ENCODE measurements around the gene SGTB. TPM values are rescaled to one million over a fixed set of nuclear protein-coding genes. Genes with fewer than 3 reads are reported as not detected.

Gene SGTB
- total and polyA plus RNA-seq, 2 experiments from 2014 or later, result 8.0 to 12.5 TPM

GRCh38 chr5:65702036-65702435 lies 19.9 kb downstream of the SGTB start:
- Histone ChIP-seq H3K27ac (ENCODE audit: low read depth) (no peak overlapping the region), H3K4me3 (no peak overlapping the region), H3F3A (replicated peaks; ENCODE audit: low read depth) (no peaks in the 10 kb centered on the region), H3K4me2 (no peak overlapping the region), H3K9me2 (ENCODE audit: insufficient read depth) (no peaks in the 10 kb centered on the region), H4K20me1 (replicated peaks; ENCODE audit: insufficient read depth) (no peaks in the 10 kb centered on the region), H3K4me1 (ENCODE audit: insufficient read depth) (no peaks in the 10 kb centered on the region), H3K27me3 (ENCODE audit: insufficient read depth) (no peaks in the 10 kb centered on the region), H3K79me2 (replicated peaks; ENCODE audit: insufficient read depth) (no peaks in the 10 kb centered on the region), H3K36me3 (ENCODE audit: insufficient read depth) (0 out of 2 replicates have a peak, but pooled peaks cover 4% of the 10 kb centered on the region), H2AFZ (no peak overlapping the region)
- H3K27ac Mint-ChIP-seq, result no peak overlapping the region
- no peaks in the 10 kb centered on the region for H3K9me3 Mint-ChIP-seq
- TF ChIP-seq NANOG (IDR thresholded peaks at IDR 0.05; ENCODE audit: borderline replicate concordance) (no peak), ZNF331 (CRISPR knock-in tag; IDR thresholded peaks at IDR 0.05; ENCODE audit: low read depth) (no peak), EZH2 (IDR thresholded peaks at IDR 0.05; ENCODE audit: low read depth, unreplicated experiment) (no peak), ZNF462 (CRISPR knock-in tag; IDR thresholded peaks at IDR 0.05) (no peak), POLR2AphosphoS5 (IDR thresholded peaks at IDR 0.05; ENCODE audit: low read depth) (no peak), EZH2phosphoT487 (IDR thresholded peaks at IDR 0.05; ENCODE audit: unreplicated experiment) (no peak), JUNB (IDR thresholded peaks at IDR 0.05; ENCODE audit: unreplicated experiment) (no peak), CREB1 (CRISPR knock-in tag; IDR thresholded peaks at IDR 0.05; ENCODE audit: low read depth) (no peak), REST (IDR thresholded peaks at IDR 0.05; ENCODE audit: unreplicated experiment) (no peak), STAT1 (IDR thresholded peaks at IDR 0.05; ENCODE audit: unreplicated experiment) (no peak), ZNF114 (CRISPR knock-in tag; IDR thresholded peaks at IDR 0.05) (no peak), ETS1 (IDR thresholded peaks at IDR 0.05) (no peak)
- no peaks in the 10 kb centered on the region for H3K4me1 Mint-ChIP-seq
- ATAC-seq (no peak), DNase-seq (ENCODE audit: low spot score) (no peak)
- H3K36me3 Mint-ChIP-seq (ENCODE audit: low read depth), result peaks cover 17% of the 10 kb centered on the region; the same call in 2 of the 3 replicates
- H3K4me3 Mint-ChIP-seq, result no peak overlapping the region
- H3K27me3 Mint-ChIP-seq (ENCODE audit: insufficient read depth, low read depth, poor library complexity), result no peaks in the 10 kb centered on the region

Data from GM23338 (cell line).